Skin epidermis (tissue), 12 donors: Measurements from ENCODE around the gene RNF166.

Experiments used
- H3K27ac ChIP-seq, 21 experiments: fragments of 200-600 bp; sonication (generic) in 11 of 21; one replicate each; pipeline ENCODE4 v1.5.0; 2020; ENCODE audit warnings: mild to moderate bottlenecking in 3 of 21, inconsistent platforms in 2 of 21, moderate library complexity in 2 of 21
- H3K4me3 ChIP-seq, 7 experiments: fragments of 200-600 bp; sonication (generic) in 2 of 7; one replicate each; pipeline ENCODE4 v1.5.0; 2020; ENCODE audit warnings: inconsistent platforms in 2 of 7, mild to moderate bottlenecking in 2 of 7, moderate library complexity in 1 of 7

The RNF166 gene

DNA sequence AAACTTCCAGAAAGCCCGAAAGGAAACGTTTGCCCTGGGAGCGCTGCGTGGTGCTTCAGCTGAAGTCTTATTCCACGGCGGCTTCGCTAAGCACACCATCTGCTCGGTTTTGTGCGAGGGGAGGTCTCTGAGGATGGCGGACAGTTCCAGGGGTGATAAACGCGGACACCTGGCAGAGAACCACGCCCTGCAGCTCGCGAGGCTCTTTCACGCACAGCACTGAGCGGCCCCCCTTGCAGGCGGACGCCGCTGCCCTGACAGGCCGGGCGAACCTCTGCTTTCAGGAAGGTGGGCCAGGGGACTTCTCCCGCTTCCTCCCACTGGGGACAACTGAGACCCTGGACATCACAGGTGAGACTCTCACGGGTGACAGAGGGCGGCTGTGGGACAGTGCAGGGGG is 47.0 kb downstream of the RNF166 start:
- Histone ChIP-seq H3K27ac (no peak overlapping the region), H3K4me3 (no peak overlapping the region)

DNA sequence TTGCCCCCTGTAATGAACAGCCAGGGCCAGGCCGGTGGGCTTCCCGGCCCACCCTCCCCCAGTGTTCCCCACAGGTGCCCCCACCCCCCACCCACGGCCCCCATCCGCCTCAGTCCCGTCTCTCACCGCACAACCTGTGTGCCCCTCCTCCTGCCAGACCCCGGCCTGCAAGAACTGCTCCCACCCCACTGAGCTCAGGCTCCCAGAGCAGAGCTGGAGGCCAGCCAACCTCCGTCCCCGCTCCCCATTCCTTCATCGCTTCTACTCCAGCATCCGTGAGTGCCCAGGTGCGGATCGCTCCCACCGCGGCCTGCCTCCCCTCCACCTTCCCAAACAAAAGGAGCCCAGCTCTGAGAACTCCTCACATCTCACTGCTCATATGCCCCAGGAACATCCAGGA is 47.5 kb downstream of the RNF166 start:
- Histone ChIP-seq H3K4me3 (no peak overlapping the region), H3K27ac (no peak overlapping the region)

DNA sequence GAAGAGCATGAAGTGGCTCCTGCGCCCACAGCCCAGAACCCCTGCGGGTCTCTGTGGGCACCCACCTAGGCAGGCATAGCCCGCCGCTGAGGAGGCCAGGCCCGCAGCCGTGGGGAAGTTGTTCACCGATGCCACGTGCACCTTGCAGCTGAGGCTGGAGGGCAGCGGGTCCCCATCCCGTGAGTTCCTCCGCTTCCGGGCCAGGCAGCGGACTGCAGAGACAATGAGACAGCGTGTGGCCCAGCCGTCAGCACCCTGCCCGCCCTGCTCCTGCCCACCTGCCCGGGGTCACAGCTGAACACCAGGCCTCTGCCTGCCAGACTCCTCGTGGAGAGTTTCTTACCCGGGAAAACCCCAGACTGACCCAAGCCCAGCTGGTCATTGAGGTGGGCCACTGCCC is 48.8 kb downstream of the RNF166 start:
- Histone ChIP-seq H3K27ac (no peak overlapping the region), H3K4me3 (no peak overlapping the region)

DNA sequence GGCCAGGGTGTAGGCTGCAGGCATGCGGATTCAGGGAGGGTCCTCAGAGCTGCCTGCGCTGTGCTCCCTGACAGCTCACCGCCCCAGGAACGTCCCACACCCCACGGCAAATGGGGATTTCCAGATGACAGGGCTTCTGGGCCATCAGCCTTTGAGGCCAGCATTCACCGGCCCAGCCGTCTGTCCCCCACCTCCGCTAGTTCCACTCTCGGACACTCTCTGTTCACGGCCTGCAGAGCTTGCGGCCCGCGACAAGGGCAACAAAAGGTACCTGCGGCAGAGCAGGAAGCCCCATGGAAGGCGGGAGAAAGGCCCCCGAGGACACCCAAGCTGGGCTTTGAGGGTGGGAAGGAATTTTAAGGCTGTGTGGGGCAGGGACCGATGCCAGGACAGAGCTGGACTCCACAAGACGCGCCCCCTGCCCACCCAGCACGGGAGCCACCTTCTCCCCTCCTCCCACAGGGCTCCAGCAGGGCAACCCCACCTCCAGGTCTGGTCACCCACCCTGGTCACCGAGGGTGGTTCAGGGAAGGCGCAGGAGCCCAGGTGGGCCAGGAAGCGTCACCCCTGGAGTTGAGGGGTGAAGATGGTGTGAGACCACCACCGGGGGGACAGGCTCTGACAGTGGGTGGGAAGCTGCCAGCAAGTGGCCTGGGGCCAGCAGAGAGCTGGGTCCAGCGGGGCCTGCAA is 49.8 kb downstream of the RNF166 start:
- no peak overlapping the region for H3K27ac ChIP-seq
- no peak overlapping the region for H3K4me3 ChIP-seq

GRCh38 chr16:88655733-88656281 is 50.4 kb downstream of the RNF166 start:
- no peak overlapping the region for H3K27ac ChIP-seq
- no peak overlapping the region for H3K4me3 ChIP-seq

DNA sequence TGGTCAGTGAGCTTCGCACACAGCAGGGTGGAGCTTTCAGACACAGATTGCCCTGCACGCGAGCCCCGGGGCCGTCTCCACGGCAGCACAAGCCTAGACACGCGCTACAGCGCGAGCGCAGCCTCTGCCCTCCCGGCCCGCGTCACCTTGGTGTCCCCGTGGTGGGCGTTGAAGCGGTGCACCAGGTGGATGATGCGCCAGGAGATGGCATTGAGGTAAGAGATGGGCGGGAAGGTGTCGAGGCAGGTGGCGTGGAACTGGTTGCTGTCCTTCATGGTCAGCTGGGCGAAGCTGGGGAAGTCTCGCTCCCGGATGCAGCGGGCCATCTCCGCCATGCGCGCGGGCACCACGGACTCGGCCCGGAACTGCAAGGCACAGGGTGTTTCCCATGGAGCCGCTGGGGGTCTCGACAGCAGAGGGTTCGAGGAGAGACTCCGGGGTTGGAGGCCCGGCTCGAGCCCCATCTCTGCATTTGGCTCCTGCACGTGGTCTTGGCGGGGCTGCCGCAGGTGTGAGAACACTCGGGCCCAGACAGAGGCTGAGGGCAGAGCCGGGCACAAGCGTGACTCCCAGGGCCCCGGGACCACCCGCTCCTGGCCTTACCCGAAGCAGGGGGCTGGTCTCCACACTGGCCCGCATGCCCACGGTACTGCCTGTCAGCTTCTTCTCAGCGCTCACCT is 51.0 kb downstream of the RNF166 start:
- no peak overlapping the region for H3K27ac ChIP-seq

DNA sequence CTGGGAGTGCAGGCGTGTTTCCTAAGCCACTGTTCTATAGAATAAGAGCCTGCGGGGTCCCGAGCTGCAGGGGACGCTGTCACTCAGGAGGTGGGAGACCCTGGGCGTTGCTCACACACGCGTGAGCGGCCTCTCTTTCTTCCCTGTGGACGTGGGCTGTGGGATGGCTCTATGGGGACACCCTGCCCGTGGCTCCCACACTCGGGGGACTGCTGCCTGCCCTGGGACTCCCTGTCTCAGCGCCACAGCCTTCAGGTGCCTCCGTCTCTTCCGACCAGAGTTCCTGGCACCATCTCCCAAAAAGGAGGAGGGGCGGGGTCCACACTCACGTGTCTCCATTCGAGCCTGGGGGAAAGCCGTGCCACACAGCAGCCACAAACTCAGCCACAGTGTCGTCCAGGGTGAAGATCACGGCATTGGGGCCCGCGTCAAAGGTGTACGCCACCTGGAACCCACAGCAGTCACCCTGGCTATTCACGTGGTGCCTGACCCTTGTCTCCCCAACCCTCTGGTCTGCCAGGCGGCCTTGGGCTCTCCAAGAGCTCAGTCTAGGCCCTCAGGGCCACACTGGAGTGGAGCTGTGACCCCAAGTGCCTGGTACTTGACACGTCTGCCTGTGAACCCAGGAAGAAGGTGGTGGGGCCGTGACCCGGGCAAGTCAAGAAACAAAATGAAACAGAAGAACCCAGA is 51.7 kb downstream of the RNF166 start:
- no peak overlapping the region for H3K27ac ChIP-seq
- no peak overlapping the region for H3K4me3 ChIP-seq

More for the DNA sequence above, 51.0 kb downstream of the RNF166 start:
- no peak overlapping the region for H3K4me3 ChIP-seq

DNA sequence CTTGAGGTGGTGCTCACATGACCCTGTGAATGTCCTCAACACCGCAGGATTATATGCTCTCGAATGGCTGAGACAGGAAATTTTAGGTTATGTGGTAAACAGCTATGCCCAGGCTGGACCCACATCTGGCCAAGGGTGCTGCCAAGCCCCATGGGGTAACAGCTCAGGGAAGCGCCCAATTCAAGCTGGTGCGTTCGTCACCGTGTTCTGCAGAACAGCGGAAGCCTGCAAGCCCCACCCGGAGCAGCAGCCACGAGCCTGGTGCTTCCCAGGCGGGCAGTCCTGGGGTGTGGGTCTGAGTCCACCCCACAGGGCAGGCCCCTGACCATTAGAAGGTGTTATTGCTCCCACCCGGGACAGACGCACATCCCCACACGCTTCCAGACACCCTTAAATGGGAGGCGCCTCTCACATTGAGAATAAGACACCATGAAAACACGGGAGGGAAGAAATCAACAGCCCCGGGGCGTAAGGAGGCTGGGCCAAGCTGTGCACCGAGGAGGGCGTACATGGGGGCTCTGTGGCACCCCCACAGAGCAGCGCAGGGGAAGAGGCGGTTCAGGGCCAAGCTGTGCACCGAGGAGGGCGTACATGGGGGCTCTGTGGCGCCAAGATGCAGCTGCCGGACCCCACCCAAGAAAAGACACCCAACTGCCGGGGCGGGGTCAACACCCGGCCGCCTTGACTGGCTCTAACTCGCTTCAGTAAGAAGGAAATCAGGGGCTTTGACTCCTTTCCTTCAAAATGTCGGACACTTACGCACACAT is 52.4 kb downstream of the RNF166 start:
- Histone ChIP-seq H3K4me3 (no peak overlapping the region), H3K27ac (no peak overlapping the region)

- H3K27ac ChIP-seq = no peak overlapping the region
Observed at GRCh38 chr16:88653101-88653500, 53.1 kb downstream of the RNF166 start.

GRCh38 chr16:88652762-88653063 is 53.5 kb downstream of the RNF166 start:
- H3K27ac ChIP-seq = peak overlapping the region in 1 of 21 experiments; percentile 86
- H3K4me3 ChIP-seq = no peak overlapping the region

More at GRCh38 chr16:88653101-88653500, 53.1 kb downstream of the RNF166 start:
- no peak overlapping the region for H3K4me3 ChIP-seq

DNA sequence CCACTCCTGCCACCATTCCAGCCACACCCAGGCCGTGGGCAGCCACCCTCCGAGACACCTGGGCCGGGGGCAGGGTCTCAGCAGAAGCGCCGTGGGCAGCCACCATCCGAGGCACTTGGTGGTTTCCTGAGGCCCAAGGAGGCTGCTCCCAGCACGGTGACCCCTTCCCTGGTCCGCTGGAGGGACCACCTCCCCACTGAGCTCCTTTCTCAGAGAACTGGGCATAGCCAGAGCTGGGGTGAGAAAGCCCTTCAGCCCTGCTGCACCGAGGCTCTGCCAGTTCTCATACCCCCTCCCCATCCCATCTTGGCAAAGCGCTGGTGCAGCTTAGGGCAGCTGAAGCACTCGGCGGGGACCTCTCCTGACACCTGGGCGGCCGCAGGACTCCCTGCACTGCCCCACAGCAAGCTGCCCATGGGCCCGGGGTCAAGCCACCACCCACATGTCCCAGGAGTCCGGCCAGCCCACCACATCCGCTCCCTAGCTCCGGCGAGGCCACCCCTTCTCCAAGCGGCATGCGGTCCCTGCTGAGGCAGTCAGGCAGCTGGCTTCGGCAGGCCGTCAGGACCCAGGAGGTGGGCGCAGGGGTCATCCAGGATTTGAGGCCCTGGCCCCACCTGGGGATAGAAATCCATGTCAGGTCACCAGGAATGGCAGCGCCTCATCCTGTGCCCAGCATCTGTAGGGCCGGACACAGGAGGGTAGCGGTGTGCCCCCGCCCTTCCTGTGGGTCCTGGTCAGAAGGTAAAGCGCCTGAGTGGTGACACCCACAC is 54.0 kb downstream of the RNF166 start:
- Histone ChIP-seq H3K27ac (peak overlapping the region in 16 of 21 experiments; percentile 32 to 97 (median 86)), H3K4me3 (no peak overlapping the region)

DNA sequence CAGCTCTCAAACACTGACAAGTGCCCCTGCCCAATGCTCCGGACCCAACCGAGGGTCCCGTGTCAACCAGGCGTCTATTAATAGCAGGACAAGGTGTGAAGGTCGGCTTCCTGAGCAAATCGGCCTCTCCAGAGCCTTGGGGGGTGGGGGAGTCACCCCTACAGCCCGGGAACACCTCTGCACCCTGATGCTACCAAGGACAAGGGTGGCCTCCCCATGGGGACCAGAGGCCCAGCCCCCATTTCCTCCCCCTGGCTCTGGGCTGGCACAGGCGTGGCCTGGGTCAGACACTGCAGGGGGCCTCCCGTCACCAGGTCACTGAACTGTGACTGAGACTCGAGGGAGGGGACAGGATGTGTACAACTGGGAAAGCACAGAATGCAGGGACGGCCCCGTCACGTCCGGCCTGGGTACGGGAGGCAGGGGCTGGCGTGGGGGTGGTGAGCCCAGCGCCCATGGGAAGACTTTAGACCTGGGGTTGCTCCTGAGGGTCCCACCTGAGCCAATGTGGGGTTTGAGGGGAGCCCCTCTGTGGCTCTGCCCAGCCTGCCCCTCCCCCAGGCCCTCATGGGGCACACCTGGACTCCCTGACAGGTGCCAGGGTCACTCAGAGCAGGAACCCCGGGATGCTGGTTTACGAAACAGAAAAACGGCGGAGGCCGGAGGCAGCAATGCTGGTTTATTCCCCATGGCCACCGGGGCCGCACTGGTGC is 54.8 kb downstream of the RNF166 start:
- Histone ChIP-seq H3K27ac (peak overlapping the region in 20 of 21 experiments; percentile 53 to 97 (median 83)), H3K4me3 (peak overlapping the region; percentile 45 to 93 (median 80))

DNA sequence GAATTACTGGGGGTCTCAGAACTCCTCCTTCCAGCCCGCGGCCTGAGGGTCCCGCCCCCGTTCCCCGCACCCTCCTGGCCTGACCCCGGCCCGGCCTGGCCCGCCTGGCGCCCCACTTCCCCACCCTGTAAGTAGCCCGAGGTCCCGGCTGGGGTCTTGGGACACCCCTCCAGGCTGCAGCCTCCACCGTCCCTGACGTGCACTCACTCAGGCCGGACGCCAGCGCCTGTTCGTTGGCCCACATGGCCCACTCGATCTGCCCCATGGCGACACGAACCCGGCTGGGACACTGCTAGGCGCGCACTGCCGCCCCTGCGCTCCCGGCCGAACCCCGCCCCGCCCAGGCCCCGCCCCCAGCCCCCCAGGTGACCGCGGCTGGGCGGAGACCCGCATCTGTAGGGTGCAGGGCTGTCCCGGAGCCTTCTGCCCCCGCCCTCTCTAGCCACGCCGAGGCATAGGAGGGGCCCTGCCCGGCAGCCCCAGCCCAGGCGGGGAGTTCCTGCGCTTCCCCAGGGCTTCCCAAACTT is 55.4 kb downstream of the RNF166 start, which contains the start of gene CYBA:
TSS of gene CYBA (minus strand) at position 305 of the 527 bp plus-strand sequence. CDS start at position 265, 40 bp downstream.
- peak within 1 kb of the TSS; percentile 14 to 97 (median 83) for H3K27ac ChIP-seq
- H3K4me3 ChIP-seq = peak within 1 kb of the TSS; percentile 45 to 93 (median 80)

DNA sequence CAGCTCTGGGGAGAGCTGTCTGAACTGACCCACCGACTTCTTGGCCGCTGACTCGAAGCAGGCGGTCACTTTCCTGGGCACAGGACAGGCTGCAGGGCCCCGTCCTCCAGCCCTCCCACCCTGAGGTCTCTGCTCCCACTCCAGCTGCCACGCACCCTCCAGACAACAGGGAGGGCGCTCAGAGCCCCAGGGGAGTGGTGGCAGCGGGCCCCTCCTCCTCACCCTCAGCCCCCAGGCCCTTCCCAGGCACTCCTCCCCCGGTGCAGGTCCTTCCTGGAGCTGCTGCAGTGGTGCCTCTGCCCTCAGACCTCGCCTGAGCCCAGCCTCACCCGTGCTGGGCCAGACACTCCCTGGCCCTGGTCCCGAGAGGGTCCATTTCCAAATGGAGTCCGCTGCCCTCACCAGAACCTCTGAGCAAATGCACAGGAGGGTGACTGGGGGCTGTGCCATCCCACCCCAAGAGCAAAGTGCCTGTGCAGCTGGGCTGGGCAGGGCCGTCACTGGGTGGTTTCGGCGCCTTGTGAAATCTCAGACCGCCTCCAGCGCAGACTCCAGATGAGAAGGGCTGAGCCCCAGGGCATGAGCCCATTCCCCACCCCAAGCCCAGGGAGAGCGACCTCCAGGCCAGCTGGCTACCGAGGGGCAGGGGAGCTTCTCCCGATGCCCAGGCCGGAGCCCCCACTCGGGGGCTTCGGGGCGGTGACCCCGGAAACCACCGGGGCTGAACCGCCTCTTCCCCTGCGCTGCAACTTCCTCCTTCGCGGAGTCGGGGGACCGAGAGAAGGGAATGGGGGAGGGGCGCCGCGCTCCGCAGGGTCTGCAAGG is 56.1 kb downstream of the RNF166 start:
- peak overlapping the region; percentile 14 to 97 (median 83) for H3K27ac ChIP-seq

GRCh38 chr16:88649195-88649923 is 56.8 kb downstream of the RNF166 start:
- Histone ChIP-seq H3K27ac (peak overlapping the region in 18 of 21 experiments; percentile 51 to 97 (median 84)), H3K4me3 (peak overlapping the region; percentile 45 to 93 (median 80))

More for the DNA sequence above, 56.1 kb downstream of the RNF166 start:
- H3K4me3 ChIP-seq = peak overlapping the region; percentile 45 to 93 (median 80)
